Muscle of back (tissue), 11 donors: ENCODE measurements around the gene FXYD4. TPM values are rescaled to one million over a fixed set of nuclear protein-coding genes. Genes with fewer than 3 reads are reported as not detected.

Experiments
- DNase-seq, 3 donors: peaks; one replicate each; pipeline versions ENCODE4 v3.0.0 to v3.0.0-alpha.2; 2013
- polyA plus RNA-seq, 10 donors: library from polyadenylated mRNA; unstranded; fragments of 120-200 nt; gene quantifications; one replicate each; pipeline ENCODE4 v1.2.1, GENCODE V29; 2013; ENCODE audit not compliant: insufficient read length in 10 of 10

FXYD4 gene
- polyA plus RNA-seq, 10 donors: 0.25 to 2.2 (median 0.99) TPM; not detected in 1

- DNase-seq: no peak
Observed at GRCh38 chr10:43395571-43396060, 24.2 kb downstream of the FXYD4 start.

GRCh38 chr10:43396061-43396927 lies 24.9 kb downstream of the FXYD4 start:
- peak in 2 of 3 donors; percentile 79 to 88 for DNase-seq

- DNase-seq: peak in 2 of 3 donors; percentile 78 to 92
Observed at GRCh38 chr10:43396928-43397624, 25.6 kb downstream of the FXYD4 start.

GRCh38 chr10:43398939-43399319 lies 27.5 kb downstream of the FXYD4 start:
- no peak for DNase-seq

GRCh38 chr10:43399320-43400310 lies 28.2 kb downstream of the FXYD4 start:
- DNase-seq: no peak

GRCh38 chr10:43401627-43402026 lies 30.2 kb downstream of the FXYD4 start:
- no peak for DNase-seq

GRCh38 chr10:43402176-43402575 lies 30.7 kb downstream of the FXYD4 start:
- no peak for DNase-seq

GRCh38 chr10:43402880-43403452 lies 31.5 kb downstream of the FXYD4 start:
- DNase-seq: no peak

GRCh38 chr10:43403911-43404703 lies 32.7 kb downstream of the FXYD4 start:
- no peak for DNase-seq

- DNase-seq: no peak
Observed at GRCh38 chr10:43404704-43405084, 33.3 kb downstream of the FXYD4 start.

GRCh38 chr10:43407148-43407575 lies 35.7 kb downstream of the FXYD4 start:
- DNase-seq: peak in 1 of 3 donors; percentile 68

GRCh38 chr10:43407576-43408330 lies 36.3 kb downstream of the FXYD4 start:
- peak; percentile 86 to 96 (median 94) for DNase-seq

GRCh38 chr10:43408331-43408709 lies 36.9 kb downstream of the FXYD4 start:
- DNase-seq: peak in 1 of 3 donors; percentile 77

GRCh38 chr10:43408710-43409384 lies 37.4 kb downstream of the FXYD4 start, which contains the start of gene HNRNPF:
TSS of gene HNRNPF (minus strand) at chr10:43409186. CDS start at chr10:43387884, 21,302 bp downstream.
- peak; percentile 97 to 99 (median 97) for DNase-seq

- peak in 1 of 3 donors; percentile 48 for DNase-seq
Observed at GRCh38 chr10:43409385-43410109, 38.1 kb downstream of the FXYD4 start.

GRCh38 chr10:43410345-43410744 lies 38.9 kb downstream of the FXYD4 start:
- DNase-seq: no peak

GRCh38 chr10:43411536-43411935 lies 40.1 kb downstream of the FXYD4 start:
- no peak for DNase-seq

GRCh38 chr10:43415544-43415943 lies 44.1 kb downstream of the FXYD4 start:
- DNase-seq: no peak
